ENCODE measurements around the gene GAL.

The GAL gene

DNA sequence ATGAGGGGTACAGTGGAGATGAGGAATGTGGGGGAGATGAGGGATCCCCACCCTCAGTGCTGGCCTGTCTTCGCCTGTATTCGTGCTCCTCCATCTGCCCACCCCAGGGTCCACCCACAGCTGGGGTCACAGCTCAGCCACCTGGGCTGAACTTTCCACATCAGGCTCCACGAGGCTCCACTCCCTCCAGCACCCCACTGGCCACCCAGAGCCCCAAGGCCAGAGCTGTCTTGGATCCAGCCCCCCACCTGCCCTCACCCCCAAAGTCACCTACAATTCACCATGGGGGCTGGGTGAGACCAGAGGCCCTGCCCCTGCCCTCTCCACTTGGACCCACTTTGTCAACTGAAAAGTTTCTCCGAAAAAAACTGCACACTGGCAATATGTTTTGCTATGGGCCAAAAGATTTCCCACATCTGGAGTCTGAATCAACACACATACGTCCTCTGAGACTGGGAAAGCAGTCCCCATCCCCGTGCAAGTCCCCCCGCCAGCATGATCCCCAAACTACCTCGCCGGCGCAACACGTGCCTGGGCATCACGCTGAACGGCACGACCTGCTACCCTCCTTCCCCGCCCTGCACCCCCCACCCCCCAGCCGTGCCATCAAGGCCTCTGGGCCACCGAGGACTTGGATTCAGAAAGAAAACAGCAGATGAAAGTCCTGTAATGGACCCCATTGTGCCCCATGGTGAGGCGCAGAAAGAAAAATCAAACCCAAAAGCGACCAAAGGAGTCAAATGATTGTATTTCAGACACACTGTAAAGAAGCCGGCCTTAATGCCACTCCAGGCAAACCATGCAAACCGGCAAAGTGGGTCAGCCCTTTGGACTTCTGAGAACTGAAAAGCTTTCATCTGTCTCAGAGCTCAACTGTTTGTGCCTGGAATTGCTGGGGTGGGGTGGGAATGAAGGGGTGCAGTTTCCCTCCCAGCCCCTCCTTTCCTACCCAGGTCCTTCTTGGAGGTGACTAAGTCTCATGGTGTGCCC, 16.5 kb upstream of the GAL start:
- no peak for TF ChIP-seq FOXP2 (optimal IDR thresholded peaks at IDR 0.05; ENCODE audit: borderline replicate concordance, extremely low read depth, extremely low read length, insufficient read depth)
- TF ChIP-seq TAF1 (IDR thresholded peaks at IDR 0.05; ENCODE audit: borderline replicate concordance, insufficient read depth, low read length): no peak
- no peak for TF ChIP-seq SIN3A (IDR thresholded peaks at IDR 0.05; ENCODE audit: borderline replicate concordance, insufficient read depth, low read length)
- TF ChIP-seq, protein P1, sequence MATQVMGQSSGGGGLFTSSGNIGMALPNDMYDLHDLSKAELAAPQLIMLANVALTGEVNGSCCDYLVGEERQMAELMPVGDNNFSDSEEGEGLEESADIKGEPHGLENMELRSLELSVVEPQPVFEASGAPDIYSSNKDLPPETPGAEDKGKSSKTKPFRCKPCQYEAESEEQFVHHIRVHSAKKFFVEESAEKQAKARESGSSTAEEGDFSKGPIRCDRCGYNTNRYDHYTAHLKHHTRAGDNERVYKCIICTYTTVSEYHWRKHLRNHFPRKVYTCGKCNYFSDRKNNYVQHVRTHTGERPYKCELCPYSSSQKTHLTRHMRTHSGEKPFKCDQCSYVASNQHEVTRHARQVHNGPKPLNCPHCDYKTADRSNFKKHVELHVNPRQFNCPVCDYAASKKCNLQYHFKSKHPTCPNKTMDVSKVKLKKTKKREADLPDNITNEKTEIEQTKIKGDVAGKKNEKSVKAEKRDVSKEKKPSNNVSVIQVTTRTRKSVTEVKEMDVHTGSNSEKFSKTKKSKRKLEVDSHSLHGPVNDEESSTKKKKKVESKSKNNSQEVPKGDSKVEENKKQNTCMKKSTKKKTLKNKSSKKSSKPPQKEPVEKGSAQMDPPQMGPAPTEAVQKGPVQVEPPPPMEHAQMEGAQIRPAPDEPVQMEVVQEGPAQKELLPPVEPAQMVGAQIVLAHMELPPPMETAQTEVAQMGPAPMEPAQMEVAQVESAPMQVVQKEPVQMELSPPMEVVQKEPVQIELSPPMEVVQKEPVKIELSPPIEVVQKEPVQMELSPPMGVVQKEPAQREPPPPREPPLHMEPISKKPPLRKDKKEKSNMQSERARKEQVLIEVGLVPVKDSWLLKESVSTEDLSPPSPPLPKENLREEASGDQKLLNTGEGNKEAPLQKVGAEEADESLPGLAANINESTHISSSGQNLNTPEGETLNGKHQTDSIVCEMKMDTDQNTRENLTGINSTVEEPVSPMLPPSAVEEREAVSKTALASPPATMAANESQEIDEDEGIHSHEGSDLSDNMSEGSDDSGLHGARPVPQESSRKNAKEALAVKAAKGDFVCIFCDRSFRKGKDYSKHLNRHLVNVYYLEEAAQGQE (IDR thresholded peaks at IDR 0.05; ENCODE audit: insufficient read depth in 1 of 2, low read depth in 2 of 2, low read length in 2 of 2): no peak
- TF ChIP-seq POLR2AphosphoS5 (IDR thresholded peaks at IDR 0.05; ENCODE audit: low read depth, low read length): no peak

DNA sequence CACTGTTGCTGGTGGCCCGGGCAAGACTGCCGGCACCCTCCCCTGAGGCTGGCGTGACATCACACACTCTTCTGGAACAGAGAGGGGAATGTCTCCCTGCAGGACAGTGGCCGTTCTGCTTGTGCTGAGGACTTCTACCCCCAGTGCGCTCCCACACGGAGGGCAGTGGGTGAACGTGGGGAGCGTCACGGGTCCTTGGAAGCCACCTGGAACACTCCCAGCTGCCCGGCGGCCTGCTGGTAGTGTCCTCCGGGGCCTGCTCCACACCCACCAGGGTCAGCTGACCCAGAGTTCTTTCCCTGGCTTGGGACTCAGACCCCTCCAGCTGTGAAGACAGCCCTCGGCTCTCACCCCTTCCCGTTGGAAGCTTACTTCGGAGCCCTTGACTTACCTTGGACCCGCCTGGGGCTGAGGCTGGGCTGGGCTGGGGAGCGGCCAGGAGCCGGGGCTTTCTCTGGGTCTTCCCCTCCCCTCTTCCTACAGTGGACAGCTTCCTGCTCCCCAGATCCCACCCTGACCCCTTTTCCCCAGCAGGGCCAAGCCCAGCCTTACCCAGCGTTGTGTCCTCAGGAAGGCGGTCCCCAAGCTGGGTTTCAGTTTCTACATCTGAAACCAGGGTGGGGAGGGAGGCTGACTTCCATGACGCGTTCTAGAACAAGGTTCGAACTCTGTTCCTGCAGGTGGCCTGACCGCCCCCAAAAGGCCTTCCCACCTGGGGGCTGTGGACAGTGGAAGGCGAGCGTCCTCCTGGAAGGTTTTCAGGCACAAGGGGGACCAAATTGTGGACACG, 14.8 kb upstream of the GAL start:
- TF ChIP-seq POLR2AphosphoS5 (IDR thresholded peaks at IDR 0.05; ENCODE audit: low read depth, low read length) (no peak), SIN3A (IDR thresholded peaks at IDR 0.05; ENCODE audit: borderline replicate concordance, insufficient read depth, low read length) (no peak), FOXP2 (optimal IDR thresholded peaks at IDR 0.05; ENCODE audit: borderline replicate concordance, extremely low read depth, extremely low read length, insufficient read depth) (no peak), TAF1 (IDR thresholded peaks at IDR 0.05; ENCODE audit: borderline replicate concordance, insufficient read depth, low read length) (no peak)
- TF ChIP-seq, protein P1 (IDR thresholded peaks at IDR 0.05; ENCODE audit: insufficient read depth in 1 of 2, low read depth in 2 of 2, low read length in 2 of 2): no peak

DNA sequence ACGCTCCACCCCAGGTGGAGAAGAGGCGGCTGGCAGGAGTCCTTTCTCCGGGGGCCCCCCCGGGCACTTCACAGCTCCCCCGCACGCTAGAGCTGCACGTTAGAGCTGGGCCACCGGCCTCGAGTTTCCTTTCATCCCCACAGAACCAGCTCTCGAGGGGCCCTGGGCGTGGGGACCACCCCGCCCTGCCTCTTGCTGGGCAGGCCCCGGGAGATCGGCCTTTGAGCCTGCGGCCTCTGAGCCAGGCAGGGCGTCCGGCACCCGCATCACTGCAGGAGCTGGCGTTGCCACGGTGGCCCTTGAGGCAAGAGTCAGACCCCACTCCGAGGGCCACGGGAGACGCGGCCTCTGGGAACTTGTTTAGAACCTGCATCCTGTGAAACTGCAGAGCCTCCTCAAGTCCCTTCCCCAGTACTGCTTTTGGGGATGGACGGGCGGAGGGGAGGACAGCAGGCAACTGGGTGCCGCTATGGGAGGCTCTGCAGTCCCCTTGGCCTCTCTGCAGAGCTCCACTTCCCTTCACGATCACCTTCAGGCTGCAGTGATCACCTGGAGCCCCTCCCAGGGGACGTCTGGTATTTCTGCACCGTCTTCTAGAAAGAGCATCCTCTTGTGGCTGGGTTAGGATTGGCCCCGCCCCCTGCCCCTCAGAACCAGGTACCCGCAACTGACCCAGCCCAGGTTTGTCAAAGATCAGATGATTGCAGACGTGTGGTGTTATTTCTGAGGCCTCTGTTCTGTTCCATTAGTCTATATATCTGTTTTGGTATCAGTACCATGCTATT, 13.9 kb upstream of the GAL start:
- no peak for TF ChIP-seq TAF1 (IDR thresholded peaks at IDR 0.05; ENCODE audit: borderline replicate concordance, insufficient read depth, low read length)
- TF ChIP-seq, protein P1 (IDR thresholded peaks at IDR 0.05; ENCODE audit: insufficient read depth in 1 of 2, low read depth in 2 of 2, low read length in 2 of 2): no peak
- TF ChIP-seq SIN3A (IDR thresholded peaks at IDR 0.05; ENCODE audit: borderline replicate concordance, insufficient read depth, low read length): no peak
- TF ChIP-seq POLR2AphosphoS5 (IDR thresholded peaks at IDR 0.05; ENCODE audit: low read depth, low read length): no peak
- no peak for TF ChIP-seq FOXP2 (optimal IDR thresholded peaks at IDR 0.05; ENCODE audit: borderline replicate concordance, extremely low read depth, extremely low read length, insufficient read depth)

DNA sequence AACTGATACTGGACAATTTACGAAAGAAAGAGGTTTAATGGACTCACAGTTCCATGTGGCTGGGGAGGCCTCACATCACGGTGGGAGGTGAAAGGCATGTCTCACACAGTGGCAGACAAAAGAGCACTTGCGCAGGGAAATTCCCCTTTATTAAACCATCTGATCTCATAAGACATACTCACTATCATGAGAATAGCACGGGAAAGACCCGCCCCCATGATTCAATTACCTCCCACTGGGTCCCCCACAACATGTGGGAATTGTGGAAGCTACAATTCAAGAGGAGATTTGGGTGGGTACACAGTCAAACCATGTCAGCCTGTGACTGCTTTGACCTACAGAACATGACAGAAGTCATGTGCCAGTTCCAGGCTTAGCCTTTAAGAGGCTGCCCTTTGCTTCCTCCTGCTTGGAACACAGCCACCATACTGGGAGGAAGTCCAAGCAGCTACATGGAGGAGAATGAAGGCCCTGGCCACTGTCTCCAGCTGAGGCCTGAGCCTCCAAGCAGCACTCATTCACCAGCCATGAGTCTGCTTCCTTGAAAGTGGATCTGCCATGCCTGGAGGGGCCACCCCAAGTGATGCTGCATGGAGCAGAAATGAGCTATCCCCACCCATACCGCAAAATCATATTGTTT, 10.9 kb upstream of the GAL start:
- TF ChIP-seq TAF1 (IDR thresholded peaks at IDR 0.05; ENCODE audit: borderline replicate concordance, insufficient read depth, low read length) (no peak), FOXP2 (optimal IDR thresholded peaks at IDR 0.05; ENCODE audit: borderline replicate concordance, extremely low read depth, extremely low read length, insufficient read depth) (no peak), SIN3A (IDR thresholded peaks at IDR 0.05; ENCODE audit: borderline replicate concordance, insufficient read depth, low read length) (no peak)
- TF ChIP-seq, protein P1 (IDR thresholded peaks at IDR 0.05; ENCODE audit: insufficient read depth in 1 of 2, low read depth in 2 of 2, low read length in 2 of 2): no peak
